Brain microvascular endothelial cell (primary cell): Measurements from ENCODE around the gene CHCHD3.

Source experiments
- DNase-seq: peaks from one replicate; pipeline ENCODE4 v3.0.0-alpha.2; 2020
- H3K27ac ChIP-seq: fragments of 250-450 bp; sonication (Bioruptor Pico); 2 replicates; pipeline ENCODE4 v1.5.1; 2020; ENCODE audit warnings: mild to moderate bottlenecking, moderate library complexity
- H3K27me3 ChIP-seq: fragments of 250-450 bp; sonication (Bioruptor Pico); replicated peaks from 2 replicates; pipeline ENCODE4 v1.5.1; 2020; ENCODE audit warnings: mild to moderate bottlenecking
- H3K36me3 ChIP-seq: fragments of 250-450 bp; sonication (Bioruptor Pico); replicated peaks from 2 replicates; pipeline ENCODE4 v1.5.1; 2020; ENCODE audit warnings: mild to moderate bottlenecking
- H3K4me3 ChIP-seq: 2 replicates; pipeline ENCODE4 v1.5.1; 2011; ENCODE audit warnings: low read depth, mild to moderate bottlenecking, control low read depth, low read length, moderate library complexity
- CTCF ChIP-seq: IDR thresholded peaks from 2 replicates; pipeline ENCODE4 v1.5.1; 2011; ENCODE audit warnings: low read depth, mild to moderate bottlenecking, moderate library complexity, low read length, control low read depth, inconsistent platforms; ENCODE audit errors: missing control alignments
- in situ Hi-C: cut with HindIII; loops from 2 replicates; pipeline ENCODE4 v1.10.0; 2017; ENCODE audit warnings: low sequenced_read_pairs, low pct_ligation_motif_present

The CHCHD3 gene

GRCh38 chr7:132752431-132752830, 329.5 kb downstream of the CHCHD3 start:
- Histone ChIP-seq H3K4me3 (no peak overlapping the region), H3K36me3 (no peaks in the 10 kb centered on the region), H3K27me3 (peaks cover 8% of the 10 kb centered on the region), H3K27ac (no peak overlapping the region)
- no peak for DNase-seq
- TF ChIP-seq CTCF: no peak
- in situ Hi-C loops: no loop called here

GRCh38 chr7:132751244-132751647, 330.6 kb downstream of the CHCHD3 start:
- H3K36me3 ChIP-seq: no peaks in the 10 kb centered on the region
- in situ Hi-C loops: no loop called here
- DNase-seq: no peak
- no peak for TF ChIP-seq CTCF
- peaks cover 8% of the 10 kb centered on the region for H3K27me3 ChIP-seq
- H3K27ac ChIP-seq: no peak overlapping the region
- H3K4me3 ChIP-seq: no peak overlapping the region

DNA sequence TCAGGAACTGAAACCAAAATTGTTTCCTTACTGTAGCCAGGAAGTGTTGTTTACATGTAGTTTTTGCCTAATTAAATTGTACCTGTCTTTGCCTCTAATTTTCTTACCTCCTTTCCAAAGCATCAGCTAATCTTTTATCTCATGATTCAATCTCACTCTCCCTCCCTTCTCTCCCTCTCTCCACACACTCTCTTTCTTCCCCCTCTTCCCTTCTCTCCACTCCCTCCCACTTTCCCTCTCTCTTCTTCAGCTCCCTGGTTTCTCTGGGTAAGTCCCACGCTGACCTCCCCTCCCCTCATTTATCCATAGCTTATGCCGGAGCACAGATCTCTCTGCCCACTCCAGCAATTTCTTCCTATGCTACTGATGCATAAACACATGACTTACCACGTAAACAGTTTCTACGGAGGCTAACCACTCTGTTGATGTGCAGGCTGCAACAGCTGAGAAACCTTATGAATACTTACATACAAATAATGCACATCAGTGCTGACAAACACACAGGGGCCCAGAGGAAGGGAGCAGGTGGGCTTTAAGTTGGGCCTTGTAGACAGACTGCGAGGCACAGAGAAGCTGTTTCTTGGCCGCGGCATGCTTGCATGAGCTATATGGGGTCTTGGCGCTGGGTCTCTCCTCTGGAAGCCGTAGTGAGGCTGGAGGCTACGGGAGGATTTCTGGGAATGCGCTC, 331.2 kb downstream of the CHCHD3 start:
- Histone ChIP-seq H3K36me3 (no peaks in the 10 kb centered on the region), H3K27me3 (peaks cover 8% of the 10 kb centered on the region), H3K27ac (no peak overlapping the region), H3K4me3 (no peak overlapping the region)
- no peak for DNase-seq
- no peak for TF ChIP-seq CTCF
- in situ Hi-C loops: no loop called here

DNA sequence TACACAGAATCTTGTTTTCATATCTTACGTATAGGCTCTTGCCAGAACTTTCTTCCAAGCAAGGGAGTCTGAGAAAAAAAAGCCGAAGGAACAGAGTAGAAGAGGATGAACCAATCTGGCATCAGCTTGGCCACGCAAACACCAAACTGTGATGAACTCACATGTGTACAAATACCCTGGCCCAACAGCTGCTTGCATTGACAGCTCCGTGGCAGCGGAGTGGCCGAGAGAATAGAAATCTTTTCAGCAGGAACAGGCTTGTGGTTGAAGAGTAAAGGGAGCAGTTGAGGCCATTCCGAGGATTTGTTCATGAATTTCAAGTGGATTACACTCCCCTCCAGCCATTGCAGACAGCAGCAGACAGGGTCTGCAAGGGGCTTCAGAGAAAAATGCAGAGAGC, 331.8 kb downstream of the CHCHD3 start:
- Histone ChIP-seq H3K27ac (no peak overlapping the region), H3K36me3 (no peaks in the 10 kb centered on the region), H3K27me3 (peaks cover 8% of the 10 kb centered on the region), H3K4me3 (no peak overlapping the region)
- TF ChIP-seq CTCF: no peak
- in situ Hi-C loops: no loop called here
- no peak for DNase-seq

- no peak for DNase-seq
- in situ Hi-C loops: no loop called here
- no peak overlapping the region for H3K27ac ChIP-seq
- TF ChIP-seq CTCF: no peak
- peaks cover under 1% of the 10 kb centered on the region for H3K27me3 ChIP-seq
- H3K4me3 ChIP-seq: no peak overlapping the region
- H3K36me3 ChIP-seq: no peaks in the 10 kb centered on the region
Measured at GRCh38 chr7:132745510-132745909, 336.4 kb downstream of the CHCHD3 start.

- no peak for DNase-seq
- in situ Hi-C loops: no loop called here
- Histone ChIP-seq H3K27ac (no peak overlapping the region), H3K36me3 (no peaks in the 10 kb centered on the region), H3K4me3 (no peak overlapping the region), H3K27me3 (no peaks in the 10 kb centered on the region)
- no peak for TF ChIP-seq CTCF
Measured at GRCh38 chr7:132743974-132744373, 337.9 kb downstream of the CHCHD3 start.
